HL-60 (cell line): ENCODE data around the gene POLR3E.

ENCODE experiments used
- CTCF ChIP-seq: IDR thresholded peaks from one replicate; pipeline ENCODE4 v1.5.1; 2011; ENCODE audit warnings: low read length, control low read depth, inconsistent platforms; ENCODE audit not compliant: insufficient read depth
- POLR2AphosphoS5 ChIP-seq: IDR thresholded peaks from 2 replicates; pipeline ENCODE4 v1.6.1; 2012; ENCODE audit warnings: low read depth
- TF ChIP-seq, protein P1 (sequence below): IDR thresholded peaks from 2 replicates; pipeline ENCODE4 v1.6.1; 2012; ENCODE audit warnings: low read depth; ENCODE audit not compliant: insufficient replicate concordance

DNA sequence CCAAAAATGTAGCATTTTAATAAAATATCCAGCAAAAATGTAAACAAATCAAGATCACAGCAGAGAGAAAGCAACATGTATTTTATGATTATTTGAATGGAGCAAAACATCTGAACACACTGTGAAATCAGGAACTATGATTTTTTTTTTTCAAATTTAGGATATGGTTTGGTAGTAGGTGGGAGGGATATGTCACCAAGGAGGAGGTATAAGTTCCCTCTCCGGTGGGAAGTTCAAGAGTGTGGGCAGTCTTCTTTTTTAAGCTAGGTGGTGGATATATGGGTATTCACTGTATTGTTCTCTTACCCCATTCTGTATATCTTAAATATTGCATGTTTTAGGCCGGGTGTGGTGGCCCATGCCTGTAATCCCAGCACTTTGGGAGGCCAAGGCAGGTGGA, 67.0 kb downstream of the POLR3E start:
- no peak for TF ChIP-seq CTCF
- no peak for TF ChIP-seq POLR2AphosphoS5
- TF ChIP-seq, protein P1, sequence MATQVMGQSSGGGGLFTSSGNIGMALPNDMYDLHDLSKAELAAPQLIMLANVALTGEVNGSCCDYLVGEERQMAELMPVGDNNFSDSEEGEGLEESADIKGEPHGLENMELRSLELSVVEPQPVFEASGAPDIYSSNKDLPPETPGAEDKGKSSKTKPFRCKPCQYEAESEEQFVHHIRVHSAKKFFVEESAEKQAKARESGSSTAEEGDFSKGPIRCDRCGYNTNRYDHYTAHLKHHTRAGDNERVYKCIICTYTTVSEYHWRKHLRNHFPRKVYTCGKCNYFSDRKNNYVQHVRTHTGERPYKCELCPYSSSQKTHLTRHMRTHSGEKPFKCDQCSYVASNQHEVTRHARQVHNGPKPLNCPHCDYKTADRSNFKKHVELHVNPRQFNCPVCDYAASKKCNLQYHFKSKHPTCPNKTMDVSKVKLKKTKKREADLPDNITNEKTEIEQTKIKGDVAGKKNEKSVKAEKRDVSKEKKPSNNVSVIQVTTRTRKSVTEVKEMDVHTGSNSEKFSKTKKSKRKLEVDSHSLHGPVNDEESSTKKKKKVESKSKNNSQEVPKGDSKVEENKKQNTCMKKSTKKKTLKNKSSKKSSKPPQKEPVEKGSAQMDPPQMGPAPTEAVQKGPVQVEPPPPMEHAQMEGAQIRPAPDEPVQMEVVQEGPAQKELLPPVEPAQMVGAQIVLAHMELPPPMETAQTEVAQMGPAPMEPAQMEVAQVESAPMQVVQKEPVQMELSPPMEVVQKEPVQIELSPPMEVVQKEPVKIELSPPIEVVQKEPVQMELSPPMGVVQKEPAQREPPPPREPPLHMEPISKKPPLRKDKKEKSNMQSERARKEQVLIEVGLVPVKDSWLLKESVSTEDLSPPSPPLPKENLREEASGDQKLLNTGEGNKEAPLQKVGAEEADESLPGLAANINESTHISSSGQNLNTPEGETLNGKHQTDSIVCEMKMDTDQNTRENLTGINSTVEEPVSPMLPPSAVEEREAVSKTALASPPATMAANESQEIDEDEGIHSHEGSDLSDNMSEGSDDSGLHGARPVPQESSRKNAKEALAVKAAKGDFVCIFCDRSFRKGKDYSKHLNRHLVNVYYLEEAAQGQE = no peak
